GM18498 (cell line): ENCODE data around the gene KRTAP5-10.
"Not testable (repeated sequence)": the region's sequence is repeated elsewhere in the genome, so short reads cannot be mapped to it uniquely, and the experiment has no call there.

Experiments used
- ATAC-seq: cut with Tn5 transposase; IDR thresholded peaks from one replicate; pipeline ENCODE4 v1.9.1; 2021; ENCODE audit warnings: mild to moderate bottlenecking, moderate library complexity; ENCODE audit not compliant: unreplicated experiment

KRTAP5-10 gene, protein sequence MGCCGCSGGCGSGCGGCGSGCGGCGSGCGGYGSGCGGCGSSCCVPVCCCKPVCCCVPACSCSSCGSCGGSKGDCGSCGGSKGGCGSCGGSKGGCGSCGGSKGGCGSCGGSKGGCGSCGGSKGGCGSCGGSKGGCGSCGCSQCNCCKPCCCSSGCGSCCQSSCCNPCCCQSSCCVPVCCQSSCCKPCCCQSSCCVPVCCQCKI

DNA sequence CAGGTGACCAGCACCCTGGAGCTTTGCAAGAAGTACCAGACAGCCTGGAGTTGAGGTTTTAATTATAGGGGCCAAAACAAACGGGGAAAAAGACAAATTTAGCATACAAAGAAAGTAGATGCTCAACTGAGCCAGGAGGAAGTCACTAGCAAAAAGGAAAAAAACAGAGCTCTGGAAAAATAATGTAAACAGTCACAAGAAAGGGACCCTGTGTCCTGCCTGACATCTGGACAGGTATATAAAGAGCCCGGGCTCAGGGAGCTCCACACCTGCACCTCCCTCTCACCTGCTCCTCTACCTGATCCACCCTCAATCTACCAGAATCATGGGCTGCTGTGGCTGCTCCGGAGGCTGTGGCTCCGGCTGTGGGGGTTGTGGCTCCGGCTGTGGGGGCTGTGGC lies at the start of gene KRTAP5-10:
Gene KRTAP5-10, plus strand, starts transcription at position 301 of the 400 bp plus-strand sequence. Its CDS starts 25 bp downstream, at position 326.
- ATAC-seq = no peak

DNA sequence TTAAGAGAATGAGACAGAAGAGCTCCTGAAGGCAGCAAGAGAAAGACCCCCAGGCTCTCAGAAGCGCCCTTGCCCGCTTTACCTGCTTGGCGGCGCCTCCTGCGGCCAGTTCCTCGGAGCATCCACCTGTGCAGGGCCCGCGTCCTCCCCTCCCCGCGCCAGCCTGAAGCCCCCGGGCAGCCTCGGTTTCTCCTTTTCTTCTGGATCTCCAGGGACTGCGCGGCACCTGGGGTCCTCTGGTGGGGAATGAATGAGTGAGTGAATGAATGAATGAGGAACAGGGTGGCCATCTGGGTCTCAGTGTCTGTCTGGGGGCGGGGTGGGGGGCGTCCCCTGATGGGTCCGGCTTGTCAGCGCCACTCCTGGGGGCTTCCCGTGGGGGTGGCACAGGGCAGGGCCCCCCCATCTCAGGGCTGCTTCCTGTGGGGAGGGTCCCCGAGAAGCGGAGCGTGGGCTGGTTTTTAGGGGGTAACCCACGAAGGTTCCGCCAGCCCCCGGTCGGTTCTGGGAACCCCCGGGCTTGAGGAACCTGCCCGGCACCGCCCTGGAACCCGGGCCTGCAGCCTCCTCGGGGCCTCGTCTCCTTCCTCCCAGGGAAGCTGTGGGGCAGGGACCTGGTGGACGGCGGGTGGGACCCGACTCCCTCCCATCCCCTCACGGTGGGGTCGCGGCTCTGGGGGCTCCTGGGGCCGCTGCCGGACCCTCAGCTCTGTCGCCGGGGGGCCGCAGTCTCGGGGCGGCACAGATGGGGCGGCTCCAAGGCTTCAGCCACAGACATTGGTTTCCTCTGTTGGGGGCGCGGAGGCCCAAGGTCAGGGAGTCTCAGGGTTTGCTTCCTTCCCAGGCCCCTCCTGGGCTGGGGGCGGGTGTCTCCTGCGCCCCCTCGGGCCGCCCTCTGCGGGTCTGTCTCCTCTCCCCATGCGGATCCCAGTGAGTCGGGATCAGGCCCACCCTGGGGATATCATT lies 46.6 kb upstream of the KRTAP5-10 start:
- ATAC-seq = no peak

DNA sequence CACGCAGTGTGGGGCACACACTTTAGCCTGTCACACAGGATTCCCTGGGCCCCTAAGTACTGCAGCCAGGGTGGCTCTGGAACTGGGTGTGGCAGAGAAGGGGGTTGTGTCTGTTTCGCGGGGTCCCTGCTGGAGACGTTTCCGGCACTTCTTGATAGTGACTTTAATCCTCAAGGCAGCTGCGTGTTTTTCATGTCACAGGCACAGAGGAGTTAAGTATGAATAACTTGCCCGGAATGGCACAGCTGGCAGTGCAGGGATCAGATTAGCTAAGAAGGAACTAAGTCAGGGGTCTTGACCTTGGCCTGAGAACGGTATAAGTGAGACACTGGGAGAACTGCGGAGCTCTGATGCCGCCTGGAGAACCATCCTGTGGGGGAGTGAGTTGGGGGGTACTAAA lies 45.8 kb upstream of the KRTAP5-10 start:
- ATAC-seq = no peak

DNA sequence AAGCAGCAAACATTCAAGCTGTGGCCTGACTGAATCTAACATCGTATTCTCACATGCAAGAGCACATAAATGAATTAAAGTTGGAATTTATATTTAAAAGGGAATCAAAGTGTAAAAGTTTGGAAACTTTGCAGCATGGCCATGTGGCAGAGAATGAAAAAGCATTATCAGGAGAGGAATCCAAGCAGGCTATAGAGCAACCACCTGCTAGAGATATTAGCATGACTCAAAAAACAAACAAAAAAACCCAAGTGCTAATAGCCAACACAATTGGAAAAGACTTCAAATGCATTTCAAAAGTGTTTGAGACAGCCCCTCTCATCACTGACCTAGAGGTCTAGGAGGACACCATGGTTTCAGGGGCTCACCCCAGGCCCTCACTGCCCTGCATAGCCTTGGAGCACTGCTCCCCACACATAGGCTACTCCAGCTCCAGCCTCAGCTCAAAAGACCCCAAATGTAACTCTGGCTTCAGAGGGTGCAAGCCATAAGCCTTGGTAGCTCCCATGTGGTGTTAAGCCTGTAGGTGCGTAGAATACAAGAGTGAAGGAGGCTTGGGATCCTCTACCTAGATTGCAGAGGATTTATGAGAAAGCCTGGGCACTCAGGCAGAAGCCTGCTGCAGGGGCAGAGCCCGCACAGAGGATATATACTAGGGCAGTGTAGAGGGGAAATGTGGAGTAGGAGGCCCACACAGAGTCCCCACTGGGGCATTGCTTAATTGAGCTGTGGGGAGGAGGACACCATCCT lies 40.0 kb upstream of the KRTAP5-10 start:
- ATAC-seq = no peak

DNA sequence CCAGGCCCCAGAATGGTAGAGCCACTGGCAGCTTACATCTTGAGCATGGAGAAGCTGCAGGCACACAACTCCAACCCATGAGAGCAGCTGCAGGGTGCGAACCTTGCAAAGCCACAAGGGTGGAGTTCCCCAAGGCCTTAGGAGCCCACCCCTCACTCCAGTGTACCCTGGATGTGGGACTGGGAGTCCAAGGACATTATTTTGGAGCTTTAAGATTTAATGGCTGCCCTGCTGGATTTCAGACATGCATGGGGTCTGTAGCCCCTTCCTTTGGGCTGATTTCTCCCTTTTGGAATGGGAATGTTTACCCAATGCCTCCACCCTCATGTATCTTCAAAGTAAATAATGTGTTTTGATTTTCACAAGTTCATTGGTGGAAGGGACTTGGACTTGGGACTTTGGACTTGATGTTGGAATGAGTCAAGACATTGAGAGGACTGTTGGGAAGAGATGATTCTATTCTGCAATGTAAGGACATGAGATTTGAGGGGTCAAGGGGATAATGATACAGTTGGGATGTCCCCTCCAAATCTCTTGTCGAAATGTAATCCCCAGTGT lies 39.3 kb upstream of the KRTAP5-10 start:
- ATAC-seq = no peak

DNA sequence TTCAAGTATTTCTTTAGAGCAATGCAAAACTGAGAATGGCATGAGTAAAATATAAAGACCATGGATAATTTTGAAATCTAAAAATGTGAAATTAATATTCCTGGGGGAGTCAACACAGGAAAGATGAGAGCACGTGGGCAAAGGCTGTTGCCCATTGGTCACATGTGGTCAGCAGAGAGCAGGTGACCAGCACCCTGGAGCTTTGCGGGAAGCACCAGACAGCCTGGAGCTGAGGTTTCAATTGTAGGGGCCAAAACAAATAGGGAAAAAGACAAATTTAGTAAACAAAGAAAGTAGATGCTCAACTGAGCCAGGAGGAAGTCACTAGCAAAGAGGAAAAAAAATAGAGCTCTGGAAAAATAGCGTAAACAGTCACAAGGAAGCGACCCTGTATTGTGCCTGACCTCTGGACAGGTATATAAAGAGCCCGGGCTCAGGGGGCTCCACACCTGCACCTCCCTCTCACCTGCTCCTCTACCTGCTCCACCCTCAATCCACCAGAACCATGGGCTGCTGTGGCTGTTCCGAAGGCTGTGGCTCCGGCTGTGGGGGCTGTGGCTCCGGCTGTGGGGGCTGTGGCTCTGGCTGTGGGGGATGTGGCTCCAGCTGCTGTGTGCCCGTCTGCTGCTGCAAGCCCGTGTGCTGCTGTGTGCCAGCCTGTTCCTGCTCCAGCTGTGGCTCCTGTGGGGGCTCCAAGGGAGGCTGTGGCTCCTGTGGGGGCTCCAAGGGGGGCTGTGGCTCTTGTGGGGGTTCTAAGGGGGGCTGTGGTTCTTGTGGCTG lies 38.4 kb upstream of the KRTAP5-10 start, which contains the start of gene KRTAP5-7:
Gene KRTAP5-7, plus strand, starts transcription at position 472 of the 780 bp plus-strand sequence. Its CDS starts 34 bp downstream, at position 506.
- not testable (repeated sequence) for ATAC-seq

DNA sequence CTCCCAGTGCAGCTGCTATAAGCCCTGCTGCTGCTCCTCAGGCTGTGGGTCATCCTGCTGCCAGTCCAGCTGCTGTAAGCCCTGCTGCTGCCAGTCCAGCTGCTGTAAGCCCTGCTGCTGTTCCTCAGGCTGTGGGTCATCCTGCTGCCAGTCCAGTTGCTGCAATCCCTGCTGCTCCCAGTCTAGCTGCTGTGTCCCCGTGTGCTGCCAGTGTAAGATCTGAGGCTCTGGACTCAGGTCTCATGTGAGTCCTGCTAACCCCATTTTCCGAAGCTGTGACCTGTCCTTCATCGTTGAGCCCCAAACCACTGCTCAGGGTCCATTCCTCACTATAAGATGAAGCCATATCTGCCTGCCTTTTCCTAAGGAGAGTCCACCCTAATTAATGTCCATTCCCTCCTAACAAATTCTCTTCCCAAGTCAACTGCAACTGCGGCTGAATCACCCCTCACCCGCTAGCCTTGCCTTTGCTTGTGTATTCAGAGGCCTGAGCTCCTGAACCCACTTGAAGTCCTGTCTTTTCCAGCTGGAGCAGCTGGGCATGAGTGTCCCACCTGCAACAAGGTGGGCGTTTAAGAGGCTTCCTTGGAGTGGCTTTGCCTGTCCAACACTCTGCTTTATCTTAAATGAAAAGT lies 37.7 kb upstream of the KRTAP5-10 start:
- ATAC-seq = no peak

DNA sequence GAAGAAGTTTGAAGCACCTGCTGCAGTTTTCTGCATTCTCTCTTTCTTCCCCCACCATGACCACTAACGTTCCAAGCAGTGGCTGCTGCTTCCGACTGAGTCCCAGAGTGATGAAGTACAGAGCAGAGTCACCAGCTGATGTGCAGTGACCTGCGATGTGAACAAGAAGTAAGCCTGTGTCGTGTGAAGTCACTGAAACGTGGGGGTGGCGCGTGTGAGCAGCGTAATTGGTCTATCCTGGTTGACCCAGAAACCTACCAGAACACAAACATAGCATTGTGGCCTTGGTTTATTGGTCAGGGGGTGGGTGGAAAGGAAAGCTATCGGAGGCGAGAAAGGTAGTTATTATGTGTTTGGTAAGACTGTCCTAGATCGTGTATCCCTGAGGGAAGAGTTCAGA lies 34.8 kb upstream of the KRTAP5-10 start:
- no peak for ATAC-seq

DNA sequence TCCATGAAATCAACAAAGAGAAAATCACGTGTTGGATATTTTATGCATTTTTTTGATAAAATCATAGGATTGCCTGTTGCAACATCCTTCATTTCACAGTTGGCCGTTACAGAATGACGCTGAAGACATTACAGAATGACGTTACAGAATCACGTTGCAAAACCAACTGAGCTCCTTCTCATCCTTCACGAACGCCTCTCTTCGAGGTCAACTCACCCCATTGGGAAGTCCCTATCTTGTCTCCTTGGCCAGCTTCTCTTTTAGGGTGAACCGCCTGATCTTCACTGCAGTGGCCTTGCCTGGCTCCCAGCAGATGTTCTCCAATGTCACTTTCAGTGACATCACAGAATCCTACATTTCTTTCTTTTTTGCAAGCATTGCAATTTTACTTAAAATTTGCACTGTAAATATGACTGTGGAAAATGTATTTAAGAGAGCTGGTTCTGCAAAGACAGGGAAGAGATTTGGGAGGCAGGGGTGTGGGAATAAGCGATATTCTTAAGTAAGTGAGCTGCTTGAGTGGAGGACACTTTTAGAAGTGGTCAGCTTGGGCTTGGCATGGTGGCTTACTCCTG lies 33.2 kb upstream of the KRTAP5-10 start:
- ATAC-seq = no peak

DNA sequence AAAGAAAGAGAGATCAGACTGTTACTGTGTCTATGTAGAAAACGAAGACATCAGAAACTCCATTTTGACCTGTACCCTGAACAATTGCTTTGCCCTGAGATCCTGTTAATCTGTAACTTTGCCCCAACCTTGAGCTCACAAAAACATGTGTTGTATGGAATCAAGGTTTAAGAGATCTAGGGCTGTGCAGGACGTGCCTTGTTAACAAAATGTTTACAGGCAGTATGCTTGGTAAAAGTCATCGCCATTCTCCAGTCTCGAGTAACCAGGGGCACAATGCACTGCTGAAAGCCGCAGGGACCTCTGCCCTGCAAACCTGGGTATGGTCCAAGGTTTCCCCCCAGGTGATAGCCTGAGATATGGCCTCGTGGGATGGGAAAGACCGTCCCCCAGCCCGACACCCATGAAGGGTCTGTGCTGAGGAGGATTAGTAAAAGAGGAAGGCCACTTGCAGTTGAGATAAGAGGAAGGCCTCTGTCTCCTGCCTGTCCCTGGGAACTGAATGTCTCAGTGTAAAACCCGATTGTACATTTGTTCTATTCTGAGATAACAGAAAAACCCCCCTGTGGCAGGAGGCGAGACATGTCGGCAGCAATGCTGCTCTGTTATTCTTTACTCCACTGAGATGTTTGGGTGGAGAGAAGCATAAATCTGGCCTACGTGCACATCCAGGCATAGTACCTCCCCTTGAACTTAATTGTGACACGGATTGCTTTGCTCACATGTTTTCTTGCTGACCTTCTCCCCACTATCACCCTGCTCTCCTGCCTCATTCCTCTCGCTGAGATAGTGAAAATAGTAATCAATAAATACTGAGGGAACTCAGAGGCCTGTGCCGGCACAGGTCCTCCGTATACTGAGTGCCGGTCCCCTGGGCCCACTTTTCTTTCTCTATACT lies 30.4 kb upstream of the KRTAP5-10 start:
- not testable (repeated sequence) for ATAC-seq

DNA sequence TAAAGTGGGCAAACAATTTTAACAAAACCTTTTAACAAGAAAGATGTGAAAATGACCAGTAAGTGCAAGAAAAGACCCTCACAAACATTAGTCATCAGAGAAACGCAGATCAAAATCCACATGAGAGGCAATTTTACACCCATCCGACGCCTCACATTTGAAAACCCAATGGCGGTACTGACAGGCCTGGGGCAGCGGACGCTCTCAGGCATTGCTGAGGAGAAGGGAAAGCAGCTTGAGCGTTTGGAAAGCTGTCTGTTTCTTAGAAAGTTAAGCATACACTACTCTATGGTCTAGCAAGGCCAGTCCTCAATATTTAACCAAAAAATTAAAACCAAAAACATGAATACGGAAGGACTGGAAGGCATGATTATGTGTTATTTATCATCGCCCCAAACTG lies 29.5 kb upstream of the KRTAP5-10 start:
- ATAC-seq = no peak

DNA sequence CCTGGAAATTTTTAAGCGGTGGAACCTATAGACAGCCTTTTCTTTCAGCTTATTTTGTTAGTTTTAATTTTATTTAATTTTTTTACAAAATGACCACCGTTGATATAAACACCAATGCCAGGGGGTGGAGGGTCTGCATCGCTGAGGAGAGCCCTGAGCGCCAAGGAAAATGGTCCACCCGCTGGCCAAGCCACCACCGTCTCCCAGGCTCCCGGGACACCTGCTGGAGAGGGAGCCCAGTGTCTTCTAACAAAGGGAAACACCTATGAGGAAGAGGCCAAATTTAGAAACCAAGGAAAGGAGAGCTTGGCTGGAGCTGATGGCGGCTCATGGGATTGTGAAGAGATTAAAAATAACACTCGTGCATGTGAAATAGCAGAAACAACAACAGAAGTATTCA lies 27.8 kb upstream of the KRTAP5-10 start:
- ATAC-seq = no peak

DNA sequence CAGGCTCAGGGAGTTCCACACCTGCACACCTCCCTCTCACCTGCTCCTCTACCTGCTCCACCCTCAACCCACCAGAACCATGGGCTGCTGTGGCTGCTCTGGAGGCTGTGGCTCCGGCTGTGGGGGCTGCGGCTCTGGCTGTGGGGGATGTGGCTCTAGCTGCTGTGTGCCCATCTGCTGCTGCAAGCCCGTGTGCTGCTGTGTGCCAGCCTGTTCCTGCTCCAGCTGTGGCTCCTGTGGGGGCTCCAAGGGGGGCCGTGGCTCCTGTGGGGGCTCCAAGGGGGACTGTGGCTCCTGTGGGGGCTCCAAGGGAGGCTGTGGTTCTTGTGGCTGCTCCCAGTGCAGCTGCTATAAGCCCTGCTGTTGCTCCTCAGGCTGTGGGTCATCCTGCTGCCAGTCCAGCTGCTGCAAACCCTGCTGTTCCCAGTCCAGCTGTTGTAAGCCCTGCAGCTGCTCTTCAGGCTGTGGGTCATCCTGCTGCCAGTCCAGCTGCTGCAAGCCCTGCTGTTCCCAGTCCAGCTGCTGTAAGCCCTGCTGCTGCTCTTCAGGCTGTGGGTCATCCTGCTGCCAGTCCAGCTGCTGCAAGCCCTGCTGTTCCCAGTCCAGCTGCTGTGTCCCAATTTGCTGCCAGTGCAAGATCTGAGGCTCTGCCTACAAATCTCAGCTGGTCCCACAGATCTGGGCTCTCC lies 27.2 kb upstream of the KRTAP5-10 start, which contains the start of gene KRTAP5-8:
Gene KRTAP5-8, plus strand, starts transcription at position 49 of the 689 bp plus-strand sequence. Its CDS starts 31 bp downstream, at position 80.
- ATAC-seq = not testable (repeated sequence)

DNA sequence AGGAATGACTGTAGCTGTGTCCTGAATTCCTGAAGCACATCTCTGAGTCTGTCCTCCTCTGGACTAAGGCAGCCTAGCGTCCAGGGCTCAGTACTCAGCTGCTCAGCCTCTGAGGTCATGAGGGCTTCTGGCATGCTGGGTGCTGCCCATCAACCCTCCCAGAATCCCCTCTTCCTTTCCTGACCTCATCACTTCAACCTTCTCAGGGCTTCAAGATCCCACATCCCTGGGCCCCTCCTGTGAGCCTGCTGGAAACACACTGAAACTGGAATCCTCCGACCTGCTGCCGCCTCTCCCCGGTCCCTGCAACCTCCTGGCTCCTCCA lies 26.7 kb upstream of the KRTAP5-10 start:
- ATAC-seq = no peak

DNA sequence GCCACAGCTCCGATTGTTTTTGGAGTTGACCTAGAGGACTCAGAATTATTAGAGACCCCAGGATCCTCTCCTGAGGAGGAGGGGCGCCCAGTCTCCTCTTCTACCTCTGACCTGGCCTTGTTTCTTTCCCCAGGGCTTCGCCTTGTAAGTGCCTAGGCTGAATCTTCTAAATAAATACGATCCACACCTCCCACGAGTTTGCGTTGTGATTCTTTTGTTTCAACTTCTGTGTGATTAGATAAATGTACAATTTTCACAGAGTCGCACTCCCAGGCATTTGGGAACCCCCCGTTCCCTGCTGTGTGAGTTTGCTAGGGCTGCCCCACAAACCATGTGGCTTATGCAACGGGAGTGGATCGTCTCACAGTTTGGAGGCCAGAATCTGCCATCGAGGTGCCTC lies 26.3 kb upstream of the KRTAP5-10 start:
- no peak for ATAC-seq

DNA sequence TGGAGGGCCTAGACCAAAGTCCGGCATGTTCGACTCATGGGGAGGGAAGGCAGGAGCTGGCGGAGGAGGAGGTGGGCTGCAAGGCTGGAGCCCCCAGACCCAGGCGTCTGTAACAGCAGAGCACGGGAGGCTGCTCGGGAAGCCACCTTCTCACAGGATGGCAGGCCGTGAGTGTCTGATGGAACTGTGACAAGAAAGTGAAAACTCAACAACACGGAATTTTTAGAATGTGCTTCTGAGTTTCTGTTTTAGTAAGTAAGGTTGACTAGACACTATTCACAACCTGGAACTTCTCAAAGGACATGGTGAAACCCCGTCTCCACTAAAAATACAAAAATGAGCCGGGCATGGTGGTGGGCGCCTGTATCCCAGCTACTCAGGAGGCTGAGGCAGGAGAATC lies 25.4 kb upstream of the KRTAP5-10 start:
- ATAC-seq = not testable (repeated sequence)

DNA sequence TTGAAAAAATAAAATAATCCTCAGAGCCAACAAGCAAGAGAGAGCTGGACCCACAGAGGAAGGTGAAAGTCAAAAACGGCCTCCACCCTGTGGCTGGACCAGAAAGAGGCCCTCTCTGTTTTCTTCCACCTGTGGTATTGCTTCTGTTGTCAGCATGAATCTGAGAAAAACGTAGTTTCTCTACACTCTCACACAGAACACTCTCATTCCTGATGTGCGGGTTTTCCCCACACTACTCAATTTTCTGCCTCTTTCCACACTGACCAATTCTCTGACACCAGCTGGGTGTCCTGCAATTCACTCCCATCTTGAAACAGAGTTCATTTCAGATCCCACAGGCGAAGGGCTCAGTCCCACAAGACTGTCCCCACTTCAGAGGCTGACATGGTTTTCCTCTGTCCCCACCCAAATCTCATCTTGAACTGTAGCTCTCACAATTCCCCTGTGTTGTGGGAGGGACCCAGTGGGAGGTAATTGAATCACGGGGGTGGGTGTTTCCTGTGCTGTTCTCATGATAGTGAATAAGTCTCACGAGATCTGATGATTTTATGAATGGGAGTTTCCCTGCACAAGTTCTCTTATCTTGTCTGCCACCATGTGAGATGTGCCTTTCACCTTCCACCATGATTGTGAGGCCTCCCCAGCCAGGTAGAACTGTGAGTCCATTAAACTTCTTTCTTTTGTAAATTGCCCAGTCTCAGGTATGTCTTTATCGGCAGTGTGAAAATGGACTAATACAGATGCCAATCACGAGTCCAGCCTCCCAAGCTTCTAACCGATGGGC lies 24.6 kb upstream of the KRTAP5-10 start:
- peak; percentile 64 for ATAC-seq
